ENCODE measurements around the gene B4GALT6. TPM values are rescaled to one million over a fixed set of nuclear protein-coding genes. Genes with fewer than 3 reads are reported as not detected.

Gene B4GALT6
- total and polyA plus RNA-seq, 9 of the 15 experiments (the other 6 are each of a cell fraction or from before 2014, with no cell fraction given): 0.03 to 0.27 (median 0.08) TPM

GRCh38 chr18:31677592-31677991, 6.8 kb downstream of the B4GALT6 start:
- no peak overlapping the region for H3K9ac ChIP-seq (ENCODE audit: insufficient read depth in 1 of 2, low read depth in 2 of 2, low read length in 2 of 2)
- peak; percentile 18; the same call in 1 of the 3 replicates for ATAC-seq
- no TSS peak for BruUV-seq (replicated peaks)
- intact Hi-C loops (cut with micrococcal nuclease) (no loop called here), in situ Hi-C loops (cut with MboI) (no loop called here)
- POLR2A ChIA-PET: no interaction called here
- DNase-seq (ENCODE audit: extremely low read depth in 1 of 4, low spot score in 3 of 4): no peak
- H3K27me3 ChIP-seq (ENCODE audit: control insufficient read depth in 2 of 2, insufficient read depth in 2 of 2, low read length in 2 of 2): 0 out of 5 replicates have a peak, but pooled peaks cover 4 to 10% of the 10 kb centered on the region in 2 experiments
- H3K4me3 ChIP-seq: no peak overlapping the region
- CTCF ChIA-PET (ENCODE audit: low intra/inter-chr PET ratio): no interaction called here
- no peaks in the 10 kb centered on the region for H3K9me3 ChIP-seq (replicated peaks; ENCODE audit: control insufficient read depth, insufficient read depth, low read depth, low read length)
- no peak overlapping the region for H2AFZ ChIP-seq (ENCODE audit: low read depth, low read length)
- 2% methylated on average over 6 of the region's 6 CpGs for WGBS (ENCODE audit: insufficient coverage, low coverage, missing lambda C conversion rate)
- no peaks in the 10 kb centered on the region for H3K36me3 ChIP-seq (ENCODE audit: control insufficient read depth, insufficient read depth, low read length)
- H3K9me1 ChIP-seq (ENCODE audit: control insufficient read depth, insufficient read depth, low read length): no peaks in the 10 kb centered on the region
- FAIRE-seq: no peak
- TF ChIP-seq ZNF277 (CRISPR knock-in tag; IDR thresholded peaks at IDR 0.05; ENCODE audit: borderline replicate concordance): no peak
- H3K4me2 ChIP-seq (ENCODE audit: insufficient read depth, low read length): no peak overlapping the region
- H3K4me1 ChIP-seq (replicated peaks in 1 of 2; ENCODE audit: control insufficient read depth in 2 of 2, insufficient read depth in 2 of 2, low read length in 2 of 2): no peaks in the 10 kb centered on the region
- H3K27ac ChIP-seq (ENCODE audit: extremely low read depth, low read depth, low read length): no peak overlapping the region
- H4K20me1 ChIP-seq (replicated peaks; ENCODE audit: control insufficient read depth, insufficient read depth, low read length): no peaks in the 10 kb centered on the region
- H3K79me2 ChIP-seq (ENCODE audit: control insufficient read depth, insufficient read depth, low read length): no peaks in the 10 kb centered on the region

DNA sequence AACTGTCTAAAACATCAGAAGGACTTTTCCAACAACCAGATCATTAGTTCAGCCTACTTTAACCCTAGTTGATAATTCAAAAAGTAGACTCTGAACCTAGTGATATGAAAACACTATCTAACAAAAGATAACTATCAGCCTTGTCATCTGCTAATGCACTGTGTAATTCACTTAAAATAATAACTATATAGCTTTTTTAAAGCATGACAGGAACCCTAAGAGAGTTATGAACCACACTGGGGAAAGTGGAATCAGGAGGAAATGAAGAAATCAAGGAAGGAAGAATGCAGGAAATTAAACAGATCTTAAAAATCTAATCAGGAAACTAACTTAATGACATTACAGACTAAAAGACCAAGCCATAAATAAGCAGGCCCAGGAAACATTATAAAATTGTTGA, 9.0 kb downstream of the B4GALT6 start:
- H3K27me3 ChIP-seq (ENCODE audit: control insufficient read depth in 2 of 2, insufficient read depth in 2 of 2, low read length in 2 of 2): 0 out of 5 replicates have a peak, but pooled peaks cover 4 to 10% of the 10 kb centered on the region in 2 experiments
- DNase-seq (ENCODE audit: extremely low read depth in 1 of 4, low spot score in 3 of 4) (no peak), FAIRE-seq (no peak), ATAC-seq (no peak)
- H2AFZ ChIP-seq (ENCODE audit: low read depth, low read length): no peak overlapping the region
- no peaks in the 10 kb centered on the region for H3K79me2 ChIP-seq (ENCODE audit: control insufficient read depth, insufficient read depth, low read length)
- H3K4me1 ChIP-seq (replicated peaks in 1 of 2; ENCODE audit: control insufficient read depth in 2 of 2, insufficient read depth in 2 of 2, low read length in 2 of 2): no peaks in the 10 kb centered on the region
- no peak for TF ChIP-seq BRCA1 (IDR thresholded peaks at IDR 0.05)
- no peak for TF ChIP-seq BRCA1 (CRISPR knock-in tag; IDR thresholded peaks at IDR 0.05)
- TF ChIP-seq, protein P1, sequence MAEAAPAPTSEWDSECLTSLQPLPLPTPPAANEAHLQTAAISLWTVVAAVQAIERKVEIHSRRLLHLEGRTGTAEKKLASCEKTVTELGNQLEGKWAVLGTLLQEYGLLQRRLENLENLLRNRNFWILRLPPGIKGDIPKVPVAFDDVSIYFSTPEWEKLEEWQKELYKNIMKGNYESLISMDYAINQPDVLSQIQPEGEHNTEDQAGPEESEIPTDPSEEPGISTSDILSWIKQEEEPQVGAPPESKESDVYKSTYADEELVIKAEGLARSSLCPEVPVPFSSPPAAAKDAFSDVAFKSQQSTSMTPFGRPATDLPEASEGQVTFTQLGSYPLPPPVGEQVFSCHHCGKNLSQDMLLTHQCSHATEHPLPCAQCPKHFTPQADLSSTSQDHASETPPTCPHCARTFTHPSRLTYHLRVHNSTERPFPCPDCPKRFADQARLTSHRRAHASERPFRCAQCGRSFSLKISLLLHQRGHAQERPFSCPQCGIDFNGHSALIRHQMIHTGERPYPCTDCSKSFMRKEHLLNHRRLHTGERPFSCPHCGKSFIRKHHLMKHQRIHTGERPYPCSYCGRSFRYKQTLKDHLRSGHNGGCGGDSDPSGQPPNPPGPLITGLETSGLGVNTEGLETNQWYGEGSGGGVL (CRISPR knock-in tag; IDR thresholded peaks at IDR 0.05): no peak
- TF ChIP-seq HMGN3 (IDR thresholded peaks at IDR 0.05; ENCODE audit: borderline replicate concordance, extremely low read depth, insufficient read length, low read depth, low read length): no peak
- ChIA-PET POLR2A (no interaction called here), CTCF (ENCODE audit: low intra/inter-chr PET ratio) (no interaction called here)
- BruUV-seq (replicated peaks): no TSS peak
- H3K36me3 ChIP-seq (ENCODE audit: control insufficient read depth, insufficient read depth, low read length): no peaks in the 10 kb centered on the region
- H4K20me1 ChIP-seq (replicated peaks; ENCODE audit: control insufficient read depth, insufficient read depth, low read length): no peaks in the 10 kb centered on the region
- no peaks in the 10 kb centered on the region for H3K9me1 ChIP-seq (ENCODE audit: control insufficient read depth, insufficient read depth, low read length)
- intact Hi-C loops (cut with micrococcal nuclease) (no loop called here), in situ Hi-C loops (cut with MboI) (no loop called here)
- no peak overlapping the region for H3K4me3 ChIP-seq
- no peak overlapping the region for H3K9ac ChIP-seq (ENCODE audit: insufficient read depth in 1 of 2, low read depth in 2 of 2, low read length in 2 of 2)
- H3K9me3 ChIP-seq (replicated peaks; ENCODE audit: control insufficient read depth, insufficient read depth, low read depth, low read length): no peaks in the 10 kb centered on the region
- H3K27ac ChIP-seq (ENCODE audit: extremely low read depth, low read depth, low read length): no peak overlapping the region
- H3K4me2 ChIP-seq (ENCODE audit: insufficient read depth, low read length): no peak overlapping the region
